Loucy (cell line): ENCODE data around the gene MOGAT2.

Experiments
- H2AFZ ChIP-seq: fragments of 200-600 bp; sonication (generic); 2 replicates; pipeline ENCODE4 v1.6.0; 2016; ENCODE audit warnings: antibody characterized with exemption, mild to moderate bottlenecking, low read length, moderate library complexity
- H3F3A ChIP-seq: fragments of 200-600 bp; 2 replicates; pipeline ENCODE4 v1.6.0; 2016; ENCODE audit warnings: antibody characterized with exemption, low read depth, mild to moderate bottlenecking
- H3K27me3 ChIP-seq: fragments of 200-600 bp; sonication (generic); 2 replicates; pipeline ENCODE4 v1.6.1; 2014; ENCODE audit warnings: low read length, mild to moderate bottlenecking; ENCODE audit not compliant: insufficient read depth, poor library complexity, severe bottlenecking
- H3K36me3 ChIP-seq: fragments of 200-600 bp; sonication (generic); 2 replicates; pipeline ENCODE4 v1.6.1; 2016; ENCODE audit warnings: low read length; ENCODE audit not compliant: insufficient read depth
- H3K4me1 ChIP-seq: fragments of 200-600 bp; sonication (generic); 2 replicates; pipeline ENCODE4 v1.5.1; 2014; ENCODE audit warnings: low read length, mild to moderate bottlenecking; ENCODE audit not compliant: insufficient read depth, poor library complexity, severe bottlenecking
- H3K4me2 ChIP-seq: fragments of 200-600 bp; sonication (generic); 2 replicates; pipeline ENCODE4 v1.6.0; 2014; ENCODE audit warnings: antibody characterized with exemption, low read length, low read depth, mild to moderate bottlenecking; ENCODE audit not compliant: poor library complexity, severe bottlenecking
- H3K4me3 ChIP-seq: fragments of 200-600 bp; sonication (generic); 2 replicates; pipeline ENCODE4 v1.5.1; 2014; ENCODE audit warnings: low read length, mild to moderate bottlenecking, mixed read lengths; ENCODE audit not compliant: poor library complexity, severe bottlenecking
- H3K79me2 ChIP-seq: fragments of 200-600 bp; sonication (generic); 2 replicates; pipeline ENCODE4 v1.6.1; 2014; ENCODE audit warnings: low read length; ENCODE audit not compliant: insufficient read depth
- H3K9ac ChIP-seq: fragments of 200-600 bp; sonication (generic); 2 replicates; pipeline ENCODE4 v1.6.0; 2014; ENCODE audit warnings: mild to moderate bottlenecking, low read depth, low read length, moderate library complexity; ENCODE audit not compliant: poor library complexity, severe bottlenecking
- H3K9me2 ChIP-seq: fragments of 200-600 bp; sonication (generic); replicated peaks from 2 replicates; pipeline ENCODE4 v1.6.1; 2016; ENCODE audit warnings: low read depth, low read length, mixed read lengths
- H3K9me3 ChIP-seq: fragments of 200-600 bp; sonication (generic); 2 replicates; pipeline ENCODE4 v1.6.1; 2014; ENCODE audit warnings: mild to moderate bottlenecking, antibody characterized with exemption, low read length, low read depth; ENCODE audit not compliant: insufficient read depth
- H4K20me1 ChIP-seq: fragments of 200-600 bp; sonication (generic); 2 replicates; pipeline ENCODE4 v1.6.0; 2014; ENCODE audit warnings: antibody characterized with exemption, low read length, mild to moderate bottlenecking; ENCODE audit not compliant: insufficient read depth, poor library complexity, severe bottlenecking
- EZH2phosphoT487 ChIP-seq: fragments of 200-600 bp; IDR thresholded peaks from 2 replicates; pipeline ENCODE4 v1.6.1; 2018; ENCODE audit warnings: antibody characterized with exemption, mild to moderate bottlenecking, moderate library complexity, borderline replicate concordance
- TF ChIP-seq, protein P1 (sequence below): fragments of 200-600 bp; sonication (generic); conservative IDR thresholded peaks from 2 replicates; pipeline ENCODE4 v1.5.1; 2014; ENCODE audit warnings: mild to moderate bottlenecking, antibody characterized with exemption, low read length

Gene MOGAT2

DNA sequence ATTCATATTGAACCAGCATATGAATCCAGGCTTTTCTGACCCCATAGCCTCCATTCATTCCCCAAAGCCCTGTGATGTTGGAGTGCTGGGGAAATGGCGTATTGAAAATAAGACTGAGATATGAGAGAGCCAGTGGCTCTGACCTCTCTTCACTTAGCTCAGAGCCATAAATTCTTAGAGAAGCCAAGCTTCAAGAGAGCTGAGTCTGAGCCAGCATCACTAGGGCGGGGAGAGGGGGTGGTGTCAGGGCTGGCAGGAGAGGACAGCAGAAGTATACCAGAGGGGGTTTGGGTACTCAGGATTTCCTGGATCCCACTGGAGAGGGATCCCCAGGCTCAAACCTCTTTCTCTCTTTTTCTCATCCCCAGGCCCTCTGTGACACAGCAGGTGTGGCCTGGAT lies 16.7 kb upstream of the MOGAT2 start:
- H3K4me2 ChIP-seq: no peak overlapping the region
- TF ChIP-seq, protein P1, sequence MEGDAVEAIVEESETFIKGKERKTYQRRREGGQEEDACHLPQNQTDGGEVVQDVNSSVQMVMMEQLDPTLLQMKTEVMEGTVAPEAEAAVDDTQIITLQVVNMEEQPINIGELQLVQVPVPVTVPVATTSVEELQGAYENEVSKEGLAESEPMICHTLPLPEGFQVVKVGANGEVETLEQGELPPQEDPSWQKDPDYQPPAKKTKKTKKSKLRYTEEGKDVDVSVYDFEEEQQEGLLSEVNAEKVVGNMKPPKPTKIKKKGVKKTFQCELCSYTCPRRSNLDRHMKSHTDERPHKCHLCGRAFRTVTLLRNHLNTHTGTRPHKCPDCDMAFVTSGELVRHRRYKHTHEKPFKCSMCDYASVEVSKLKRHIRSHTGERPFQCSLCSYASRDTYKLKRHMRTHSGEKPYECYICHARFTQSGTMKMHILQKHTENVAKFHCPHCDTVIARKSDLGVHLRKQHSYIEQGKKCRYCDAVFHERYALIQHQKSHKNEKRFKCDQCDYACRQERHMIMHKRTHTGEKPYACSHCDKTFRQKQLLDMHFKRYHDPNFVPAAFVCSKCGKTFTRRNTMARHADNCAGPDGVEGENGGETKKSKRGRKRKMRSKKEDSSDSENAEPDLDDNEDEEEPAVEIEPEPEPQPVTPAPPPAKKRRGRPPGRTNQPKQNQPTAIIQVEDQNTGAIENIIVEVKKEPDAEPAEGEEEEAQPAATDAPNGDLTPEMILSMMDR: no peak
- TF ChIP-seq EZH2phosphoT487: no peak
- no peak overlapping the region for H3K4me3 ChIP-seq
- H2AFZ ChIP-seq: no peak overlapping the region
- H3K27me3 ChIP-seq: no peaks in the 10 kb centered on the region
- no peaks in the 10 kb centered on the region for H3F3A ChIP-seq
- no peaks in the 10 kb centered on the region for H3K79me2 ChIP-seq
- H3K4me1 ChIP-seq: no peaks in the 10 kb centered on the region
- H3K9ac ChIP-seq: no peak overlapping the region
- H4K20me1 ChIP-seq: no peaks in the 10 kb centered on the region
- H3K9me3 ChIP-seq: no peaks in the 10 kb centered on the region
- no peaks in the 10 kb centered on the region for H3K36me3 ChIP-seq
- no peaks in the 10 kb centered on the region for H3K9me2 ChIP-seq

DNA sequence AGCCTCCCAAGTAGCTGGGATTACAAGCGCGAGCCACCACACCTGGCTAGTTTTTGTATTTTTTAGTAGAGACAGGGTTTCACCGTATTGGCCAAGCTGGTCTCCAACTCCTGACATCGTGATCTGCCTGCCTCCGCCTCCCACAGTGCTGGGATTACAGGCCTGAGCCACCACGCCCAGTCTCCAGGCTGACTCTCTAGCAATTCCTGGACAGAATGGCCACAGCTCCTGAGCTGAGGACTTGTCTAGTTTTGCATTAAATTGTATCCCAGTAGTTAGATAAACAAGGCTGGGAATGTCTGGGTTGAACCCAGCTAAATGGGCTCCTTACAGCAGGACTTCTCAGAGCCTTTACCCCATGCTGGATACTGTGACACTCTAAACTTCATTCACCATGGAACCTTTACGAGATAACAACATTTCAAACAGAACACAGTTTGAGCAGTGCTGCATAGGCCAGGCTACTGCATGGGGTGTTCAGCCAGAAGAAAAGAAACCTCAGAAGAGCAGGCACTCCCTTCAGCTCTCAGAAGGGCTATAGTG lies 13.9 kb upstream of the MOGAT2 start:
- Histone ChIP-seq H3K9me2 (no peaks in the 10 kb centered on the region), H3K4me3 (no peak overlapping the region)
- TF ChIP-seq, protein P1: no peak
- TF ChIP-seq EZH2phosphoT487: no peak

DNA sequence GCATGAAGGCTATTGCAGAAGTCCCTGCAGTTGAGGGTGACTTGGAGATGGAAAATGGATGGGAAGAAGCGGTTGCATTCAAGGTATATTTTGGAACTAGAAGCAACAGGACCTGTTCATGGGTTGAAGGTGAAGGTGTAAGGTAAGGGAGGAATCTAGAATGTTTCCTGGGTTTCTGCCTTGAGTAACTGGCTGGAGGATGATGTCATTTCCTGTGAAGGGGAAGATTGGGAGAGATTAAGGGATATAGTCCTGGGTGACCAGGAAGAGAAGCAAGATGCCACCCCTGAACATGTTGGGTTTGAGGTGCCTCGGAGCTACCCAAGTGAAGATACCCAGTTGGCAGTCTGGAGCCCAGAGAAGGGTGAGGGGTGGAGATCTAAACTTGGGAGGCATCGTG lies 12.1 kb upstream of the MOGAT2 start:
- no peak overlapping the region for H2AFZ ChIP-seq
- no peak overlapping the region for H3K9ac ChIP-seq

More for the DNA sequence above, 13.9 kb upstream of the MOGAT2 start:
- Histone ChIP-seq H3K36me3 (no peaks in the 10 kb centered on the region), H2AFZ (no peak overlapping the region), H3K9ac (no peak overlapping the region), H3K4me1 (no peaks in the 10 kb centered on the region), H3K9me3 (no peaks in the 10 kb centered on the region), H3K27me3 (no peaks in the 10 kb centered on the region), H4K20me1 (no peaks in the 10 kb centered on the region), H3F3A (no peaks in the 10 kb centered on the region), H3K79me2 (no peaks in the 10 kb centered on the region), H3K4me2 (no peak overlapping the region)

More for the DNA sequence above, 12.1 kb upstream of the MOGAT2 start:
- H3K9me2 ChIP-seq: no peaks in the 10 kb centered on the region
- H3F3A ChIP-seq: no peaks in the 10 kb centered on the region
- H3K4me3 ChIP-seq: no peak overlapping the region
- H3K79me2 ChIP-seq: no peaks in the 10 kb centered on the region
- H3K36me3 ChIP-seq: no peaks in the 10 kb centered on the region
- no peaks in the 10 kb centered on the region for H4K20me1 ChIP-seq
- H3K4me1 ChIP-seq: no peaks in the 10 kb centered on the region
- TF ChIP-seq, protein P1: no peak
- no peak for TF ChIP-seq EZH2phosphoT487
- H3K27me3 ChIP-seq: no peaks in the 10 kb centered on the region
- H3K9me3 ChIP-seq: no peaks in the 10 kb centered on the region
- no peak overlapping the region for H3K4me2 ChIP-seq
